HepG2 (cell line): ENCODE measurements around the gene TEX22. TPM values are rescaled to one million over a fixed set of nuclear protein-coding genes. Genes with fewer than 3 reads are reported as not detected.

ENCODE experiments used
- ATAC-seq: fragments of 200-7000 bp; cut with Tn5 transposase; 3 replicates; pipeline ENCODE4 v1.9.1; 2020; ENCODE audit warnings: mild to moderate bottlenecking, moderate library complexity
- BruUV-seq: library from RNA; stranded (reverse); fragments of 400-500 nt; replicated peaks from 2 replicates; lab custom pipeline; 2021; lab: Mats Ljungman, UMichigan
- CTCF ChIA-PET: fragments of 300-600 bp; formaldehyde crosslinking; extraction: SDS; loops from one replicate; lab custom pipeline; 2021; ENCODE audit warnings: low total read pairs, inconsistent platforms, low intra/inter-chr PET ratio; lab: Yijun Ruan, JAX
- POLR2A ChIA-PET: fragments of 350-600 bp; sonication (Branson Sonifier 250); formaldehyde crosslinking; loops from one replicate; lab custom pipeline; 2020; ENCODE audit warnings: antibody characterized with exemption, inconsistent platforms; lab: Yijun Ruan, JAX
- DNase-seq: peaks from one replicate; pipeline ENCODE4 v3.0.0-alpha.2; 2015; ENCODE audit warnings: low spot score
- FAIRE-seq: peaks from 3 replicates; lab custom pipeline; 2011; peaks lifted over from hg19 to GRCh38; lab: Jason Lieb, UNC
- H2AFZ ChIP-seq: one replicate; pipeline ENCODE4 v1.6.1; 2011; ENCODE audit warnings: low read length, inconsistent platforms
- H3K27ac ChIP-seq: fragments of 300-600 bp; 3 replicates; pipeline ENCODE4 v1.8.0; 2011; ENCODE audit warnings: mixed run types, mild to moderate bottlenecking, mixed read lengths, low read length, inconsistent platforms; ENCODE audit not compliant: insufficient read depth; ENCODE audit errors: extremely low read length
- H3K27me3 ChIP-seq, 2 experiments: fragments of 200-600 bp in 1 of 2; 2 replicates in 1 of 2; 3 replicates in 1 of 2; pipeline versions ENCODE4 v1.6.0 to v1.8.0; 2011; ENCODE audit warnings: low read length in 2 of 2, mild to moderate bottlenecking in 2 of 2, moderate library complexity in 2 of 2, inconsistent platforms in 1 of 2; ENCODE audit not compliant: insufficient read depth in 2 of 2, control insufficient read depth in 1 of 2
- H3K36me3 ChIP-seq, 2 experiments: fragments of 200-600 bp in 1 of 2; replicated peaks in 1 of 2; 2 replicates in 1 of 2; 3 replicates in 1 of 2; pipeline versions ENCODE4 v1.5.1 to v1.8.0; 2011; ENCODE audit warnings: low read length in 2 of 2, inconsistent platforms in 1 of 2; ENCODE audit not compliant: insufficient read depth in 2 of 2, control insufficient read depth in 1 of 2
- H3K4me1 ChIP-seq: 2 replicates; pipeline ENCODE4 v1.5.1; 2012; ENCODE audit warnings: low read length, inconsistent platforms; ENCODE audit not compliant: insufficient read depth
- H3K4me2 ChIP-seq: 2 replicates; pipeline ENCODE4 v1.6.0; 2011; ENCODE audit warnings: low read depth, low read length, inconsistent platforms
- H3K4me3 ChIP-seq, 3 experiments: fragments of 200-600 bp in 1 of 3; sonication (generic), shearing (Covaris generic) in 1 of 3; replicated peaks in 1 of 3; 2 replicates each; pipeline ENCODE4 v1.5.1; 2011 to 2016; ENCODE audit warnings: low read length in 3 of 3, inconsistent platforms in 2 of 3, low read depth in 2 of 3, mild to moderate bottlenecking in 2 of 3, control low read depth in 1 of 3, mixed read lengths in 1 of 3; ENCODE audit not compliant: insufficient read depth in 1 of 3
- H3K79me2 ChIP-seq: one replicate; pipeline ENCODE4 v1.6.1; 2011; ENCODE audit warnings: low read length, inconsistent platforms; ENCODE audit not compliant: insufficient read depth
- H3K9ac ChIP-seq: 2 replicates; pipeline ENCODE4 v1.6.0; 2011; ENCODE audit warnings: mild to moderate bottlenecking, low read depth, low read length, inconsistent platforms; ENCODE audit not compliant: insufficient read depth
- H3K9me3 ChIP-seq: 2 replicates; pipeline ENCODE4 v1.5.1; 2012; ENCODE audit warnings: mild to moderate bottlenecking, low read length
- H4K20me1 ChIP-seq: 2 replicates; pipeline ENCODE4 v1.6.0; 2011; ENCODE audit warnings: inconsistent platforms, mild to moderate bottlenecking, low read length, moderate library complexity; ENCODE audit not compliant: insufficient read depth
- ATF5 ChIP-seq: sonication (generic); formaldehyde crosslinking; IDR thresholded peaks from 2 replicates; pipeline ENCODE4 v1.4.0; 2020; ENCODE audit warnings: mild to moderate bottlenecking, low read depth, missing genetic modification reagents
- GATAD2A ChIP-seq: IDR thresholded peaks from 2 replicates; pipeline ENCODE4 v1.6.1; 2016
- PLRG1 ChIP-seq: fragments of 450-650 bp; conservative IDR thresholded peaks from 2 replicates; pipeline ENCODE4 v1.6.1; 2016
- RARG ChIP-seq: sonication (generic); formaldehyde crosslinking; IDR thresholded peaks from 2 replicates; pipeline ENCODE4 v1.4.0; 2020; ENCODE audit warnings: low read depth, mild to moderate bottlenecking, missing genetic modification reagents
- RELA ChIP-seq: sonication (generic); formaldehyde crosslinking; IDR thresholded peaks from 2 replicates; pipeline ENCODE4 v1.4.0; 2020; ENCODE audit warnings: missing genetic modification reagents
- SMAD1 ChIP-seq: sonication (generic); formaldehyde crosslinking; IDR thresholded peaks from 2 replicates; pipeline ENCODE4 v1.4.0; 2020; ENCODE audit warnings: missing genetic modification reagents, low read depth, mild to moderate bottlenecking, borderline replicate concordance
- SOX13 ChIP-seq, 3 experiments: fragments of 450-650 bp in 1 of 3; sonication (generic) in 1 of 3; formaldehyde crosslinking in 1 of 3; IDR thresholded peaks in 2 of 3; conservative IDR thresholded peaks in 1 of 3; 2 replicates each; pipeline versions ENCODE4 v1.5.0 to v1.6.1; 2016 to 2020; ENCODE audit warnings: antibody characterized with exemption in 1 of 3, mild to moderate bottlenecking in 1 of 3, missing compliant biosample characterization in 1 of 3, missing genetic modification reagents in 1 of 3, moderate library complexity in 1 of 3
- ZNF17 ChIP-seq: sonication (generic); formaldehyde crosslinking; IDR thresholded peaks from 2 replicates; pipeline ENCODE4 v1.5.0; 2020; ENCODE audit warnings: mild to moderate bottlenecking, missing genetic modification reagents
- ZNF674 ChIP-seq: sonication (generic); formaldehyde crosslinking; IDR thresholded peaks from 2 replicates; pipeline ENCODE4 v1.5.0; 2020; ENCODE audit warnings: low read depth, mild to moderate bottlenecking, missing genetic modification reagents
- ZNF709 ChIP-seq: sonication (generic); formaldehyde crosslinking; IDR thresholded peaks from 2 replicates; pipeline ENCODE4 v1.5.0; 2020; ENCODE audit warnings: mild to moderate bottlenecking, missing genetic modification reagents
- WGBS: methylation state at CpG from one replicate; pipeline ENCODE4 v1.1.6; 2017; ENCODE audit warnings: low lambda C conversion rate; 5-methylcytosine and 5-hydroxymethylcytosine counted together
- in situ Hi-C: cut with HindIII; loops from 2 replicates; pipeline ENCODE4 v1.10.0; 2017; ENCODE audit warnings: low pct_unique_long_range_greater_than_20kb; ENCODE audit not compliant: extremely low pct_ligation_motif_present
- intact Hi-C: fragments of 100-400 bp; cut with micrococcal nuclease; formaldehyde crosslinking; loops from one replicate; pipeline ENCODE4 v1.10.0; 2022; ENCODE audit not compliant: unreplicated experiment
- polyA plus RNA-seq, 8 experiments: library from polyadenylated mRNA; depleted of rRNA in 3 of 8; stranded (reverse) in 7 of 8; unstranded in 1 of 8; fragments of >200 nt; fragmentation: Illumina TruSeq in 4 of 8; extraction: Trizol in 4 of 8; gene quantifications; 2 replicates each; pipeline versions ENCODE4 v1.2.1 to v1.2.3, GENCODE V29; 2011 to 2016; ENCODE audit warnings: low read depth in 4 of 8, missing spikeins in 1 of 8, mixed read lengths in 1 of 8; ENCODE audit not compliant: insufficient read depth in 1 of 8
- total RNA-seq, 5 experiments: library from RNA; depleted of rRNA; stranded (reverse); fragments of >200 nt; fragmentation: Illumina TruSeq; extraction: Trizol; gene quantifications; 2 replicates each; pipeline ENCODE4 v1.2.3, GENCODE V29; 2016; ENCODE audit warnings: low read depth in 1 of 5
- TF ChIP-seq, protein P1 (sequence below): sonication (generic); formaldehyde crosslinking; IDR thresholded peaks from 2 replicates; pipeline ENCODE4 v1.4.0; 2020; ENCODE audit warnings: missing genetic modification reagents, mild to moderate bottlenecking, borderline replicate concordance

Gene TEX22
- total and polyA plus RNA-seq, 2 of the 13 experiments (the other 11 are each of a cell fraction or from before 2014, with no cell fraction given) = 0.07 to 0.27 TPM

DNA sequence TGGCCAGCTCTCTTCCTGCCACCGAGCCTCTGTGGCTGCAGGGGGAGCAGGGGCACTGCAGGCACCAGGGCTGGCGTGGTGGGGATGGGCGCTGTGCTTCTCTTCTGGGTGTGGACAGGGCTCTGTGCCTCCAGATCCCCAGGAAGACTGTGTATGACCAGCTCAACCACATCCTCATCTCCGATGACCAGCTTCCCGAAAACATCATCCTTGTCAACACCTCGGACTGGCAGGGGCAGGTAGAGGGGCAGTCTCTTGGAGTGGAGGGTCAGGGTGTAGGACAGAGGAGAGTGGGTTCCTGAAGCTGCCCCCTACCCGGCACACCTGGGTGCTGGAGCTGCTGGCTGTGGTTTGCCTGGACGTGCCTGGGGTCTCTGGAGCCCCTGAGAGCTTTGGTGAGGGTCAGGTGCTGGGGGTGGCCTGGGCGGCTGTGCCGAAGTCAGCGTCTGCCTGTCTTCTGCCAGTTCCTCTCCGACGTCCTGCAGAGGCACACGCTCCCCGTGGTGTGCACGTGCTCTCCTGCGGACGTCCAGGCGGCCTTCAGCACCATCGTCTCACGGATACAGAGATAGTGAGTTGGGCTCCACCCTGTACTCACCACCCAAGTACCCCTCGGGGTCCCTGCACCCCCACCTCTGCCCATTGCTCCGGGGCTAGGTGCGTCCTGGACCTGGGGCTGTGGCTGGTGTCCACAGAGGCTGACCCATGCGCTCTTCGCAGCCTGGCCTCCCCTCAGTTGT is 15.8 kb upstream of the TEX22 start:
- CTCF ChIA-PET = no interaction called here
- H3K4me2 ChIP-seq = no peak overlapping the region
- intact Hi-C loops = no loop called here
- ATAC-seq (no peak), DNase-seq (no peak), FAIRE-seq (no peak)
- no peak overlapping the region for H2AFZ ChIP-seq
- BruUV-seq = no TSS peak
- H3K27me3 ChIP-seq = no peaks in the 10 kb centered on the region
- no peak overlapping the region for H3K9ac ChIP-seq
- no peaks in the 10 kb centered on the region for H3K9me3 ChIP-seq
- H3K36me3 ChIP-seq = no peaks in the 10 kb centered on the region
- no peaks in the 10 kb centered on the region for H4K20me1 ChIP-seq
- no peaks in the 10 kb centered on the region for H3K4me1 ChIP-seq
- POLR2A ChIA-PET = no interaction called here
- no peak overlapping the region for H3K27ac ChIP-seq
- H3K79me2 ChIP-seq = no peaks in the 10 kb centered on the region
- no peak for TF ChIP-seq ZNF17 (CRISPR knock-in tag)
- no peak for TF ChIP-seq ATF5 (CRISPR knock-in tag)
- TF ChIP-seq GATAD2A (CRISPR knock-in tag) = no peak
- TF ChIP-seq SOX13 (IDR thresholded peaks at IDR 0.05) = no peak
- TF ChIP-seq SOX13 (CRISPR knock-in tag; conservative IDR thresholded peaks at IDR 0.05 in 1 of 2, IDR thresholded peaks at IDR 0.05 in 1 of 2) = no peak
- no peak for TF ChIP-seq ZNF709
- TF ChIP-seq, protein P1, sequence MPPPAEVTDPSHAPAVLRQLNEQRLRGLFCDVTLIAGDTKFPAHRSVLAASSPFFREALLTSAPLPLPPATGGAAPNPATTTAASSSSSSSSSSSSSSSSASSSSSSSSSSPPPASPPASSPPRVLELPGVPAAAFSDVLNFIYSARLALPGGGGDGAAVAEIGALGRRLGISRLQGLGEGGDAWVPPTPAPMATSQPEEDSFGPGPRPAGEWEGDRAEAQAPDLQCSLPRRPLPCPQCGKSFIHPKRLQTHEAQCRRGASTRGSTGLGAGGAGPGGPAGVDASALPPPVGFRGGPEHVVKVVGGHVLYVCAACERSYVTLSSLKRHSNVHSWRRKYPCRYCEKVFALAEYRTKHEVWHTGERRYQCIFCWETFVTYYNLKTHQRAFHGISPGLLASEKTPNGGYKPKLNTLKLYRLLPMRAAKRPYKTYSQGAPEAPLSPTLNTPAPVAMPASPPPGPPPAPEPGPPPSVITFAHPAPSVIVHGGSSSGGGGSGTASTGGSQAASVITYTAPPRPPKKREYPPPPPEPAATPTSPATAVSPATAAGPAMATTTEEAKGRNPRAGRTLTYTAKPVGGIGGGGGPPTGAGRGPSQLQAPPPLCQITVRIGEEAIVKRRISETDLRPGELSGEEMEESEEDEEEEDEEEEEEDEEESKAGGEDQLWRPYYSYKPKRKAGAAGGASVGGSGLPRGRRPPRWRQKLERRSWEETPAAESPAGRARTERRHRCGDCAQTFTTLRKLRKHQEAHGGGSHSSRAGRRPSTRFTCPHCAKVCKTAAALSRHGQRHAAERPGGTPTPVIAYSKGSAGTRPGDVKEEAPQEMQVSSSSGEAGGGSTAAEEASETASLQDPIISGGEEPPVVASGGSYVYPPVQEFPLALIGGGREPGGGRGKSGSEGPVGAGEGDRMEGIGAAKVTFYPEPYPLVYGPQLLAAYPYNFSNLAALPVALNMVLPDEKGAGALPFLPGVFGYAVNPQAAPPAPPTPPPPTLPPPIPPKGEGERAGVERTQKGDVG (CRISPR knock-in tag) = no peak
- TF ChIP-seq RARG (CRISPR knock-in tag) = no peak
- no peak for TF ChIP-seq PLRG1
- TF ChIP-seq SMAD1 (CRISPR knock-in tag) = no peak
- TF ChIP-seq ZNF674 (CRISPR knock-in tag) = no peak
- TF ChIP-seq RELA (CRISPR knock-in tag) = no peak
- in situ Hi-C loops = no loop called here
- H3K4me3 ChIP-seq = no peak overlapping the region
- 97% methylated on average over 13 of the region's 26 CpGs for WGBS
